Chondrocyte (in vitro differentiated cells): ENCODE results near the gene WDR19. TPM values are rescaled to one million over a fixed set of nuclear protein-coding genes. Genes with fewer than 3 reads are reported as not detected.

Experiments
- DNase-seq: peaks from one replicate; pipeline ENCODE4 v3.0.0; 2021; ENCODE audit warnings: mixed read lengths, low spot score
- H3K27ac Mint-ChIP-seq: one replicate; pipeline ENCODE4 v1.8.0; 2021; ENCODE audit warnings: mild to moderate bottlenecking, moderate library complexity, mixed read lengths; ENCODE audit not compliant: unreplicated experiment
- H3K27me3 Mint-ChIP-seq: 2 replicates; pipeline ENCODE4 v1.8.0; 2021; ENCODE audit warnings: low read depth, mixed read lengths
- H3K36me3 Mint-ChIP-seq: 2 replicates; pipeline ENCODE4 v1.8.0; 2021; ENCODE audit warnings: low read depth, mixed read lengths
- H3K4me1 Mint-ChIP-seq: 2 replicates; pipeline ENCODE4 v1.8.0; 2021; ENCODE audit warnings: low read depth, mild to moderate bottlenecking, mixed read lengths
- H3K4me3 Mint-ChIP-seq: one replicate; pipeline ENCODE4 v1.8.0; 2021; ENCODE audit warnings: mild to moderate bottlenecking, moderate library complexity, mixed read lengths; ENCODE audit not compliant: unreplicated experiment
- H3K9me3 Mint-ChIP-seq: 2 replicates; pipeline ENCODE4 v1.8.0; 2021; ENCODE audit warnings: low read depth, mixed read lengths
- total RNA-seq: library from RNA; stranded (reverse); gene quantifications from 3 replicates; pipeline ENCODE4 v1.2.1, GENCODE V29; 2021
- TF ChIP-seq, protein P1 (sequence below): fragments of 200-600 bp; sonication (generic); IDR thresholded peaks from 2 replicates; pipeline ENCODE4 v1.5.0; 2021; ENCODE audit warnings: antibody characterized with exemption, mild to moderate bottlenecking, moderate library complexity

The WDR19 gene
- total RNA-seq, 1 donor from 2014 or later: 31.0 TPM

DNA sequence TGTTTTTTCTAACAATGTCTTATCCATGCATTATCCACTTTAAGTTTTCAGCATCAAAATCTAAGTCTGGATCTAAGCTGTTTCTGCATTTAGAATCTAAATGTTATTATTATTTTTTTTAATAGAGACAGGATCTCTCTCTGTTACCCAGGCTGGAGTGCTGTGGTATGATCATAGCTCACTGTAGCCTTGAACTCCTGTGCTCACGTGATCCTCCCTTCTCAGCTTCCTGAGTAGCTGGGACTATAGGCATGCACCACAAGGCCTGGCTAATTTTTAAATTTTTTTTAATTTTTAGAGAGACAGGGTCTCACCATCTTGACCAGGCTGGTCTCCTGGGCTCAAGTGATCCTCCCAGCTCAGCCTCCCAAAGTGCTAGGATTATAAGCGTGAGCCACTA is 52.7 kb downstream of the WDR19 start:
- TF ChIP-seq, protein P1, sequence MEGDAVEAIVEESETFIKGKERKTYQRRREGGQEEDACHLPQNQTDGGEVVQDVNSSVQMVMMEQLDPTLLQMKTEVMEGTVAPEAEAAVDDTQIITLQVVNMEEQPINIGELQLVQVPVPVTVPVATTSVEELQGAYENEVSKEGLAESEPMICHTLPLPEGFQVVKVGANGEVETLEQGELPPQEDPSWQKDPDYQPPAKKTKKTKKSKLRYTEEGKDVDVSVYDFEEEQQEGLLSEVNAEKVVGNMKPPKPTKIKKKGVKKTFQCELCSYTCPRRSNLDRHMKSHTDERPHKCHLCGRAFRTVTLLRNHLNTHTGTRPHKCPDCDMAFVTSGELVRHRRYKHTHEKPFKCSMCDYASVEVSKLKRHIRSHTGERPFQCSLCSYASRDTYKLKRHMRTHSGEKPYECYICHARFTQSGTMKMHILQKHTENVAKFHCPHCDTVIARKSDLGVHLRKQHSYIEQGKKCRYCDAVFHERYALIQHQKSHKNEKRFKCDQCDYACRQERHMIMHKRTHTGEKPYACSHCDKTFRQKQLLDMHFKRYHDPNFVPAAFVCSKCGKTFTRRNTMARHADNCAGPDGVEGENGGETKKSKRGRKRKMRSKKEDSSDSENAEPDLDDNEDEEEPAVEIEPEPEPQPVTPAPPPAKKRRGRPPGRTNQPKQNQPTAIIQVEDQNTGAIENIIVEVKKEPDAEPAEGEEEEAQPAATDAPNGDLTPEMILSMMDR: no peak
- Mint-ChIP-seq H3K36me3 (peaks cover 13% of the 10 kb centered on the region), H3K4me1 (peaks cover 11% of the 10 kb centered on the region), H3K27me3 (no peaks in the 10 kb centered on the region), H3K4me3 (no peak overlapping the region), H3K9me3 (no peaks in the 10 kb centered on the region), H3K27ac (no peak overlapping the region)
- no peak for DNase-seq

DNA sequence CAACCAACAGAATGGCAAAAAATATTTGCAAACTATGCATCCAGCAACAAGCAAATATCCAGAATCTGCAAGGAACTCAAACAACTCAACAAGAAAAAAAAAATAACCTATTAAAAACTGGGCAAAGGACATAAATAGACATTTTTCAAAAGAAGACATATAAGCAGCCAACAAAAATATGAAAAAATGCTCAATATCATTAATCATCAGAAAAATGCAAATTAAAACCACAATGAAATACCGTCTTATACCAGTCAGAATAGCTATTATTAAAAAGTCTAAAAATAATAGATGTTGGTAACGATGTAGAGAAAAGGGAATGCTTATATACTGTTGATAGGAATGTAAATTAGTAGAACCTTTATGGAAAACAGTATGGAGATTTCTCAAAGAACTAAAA is 53.4 kb downstream of the WDR19 start:
- Mint-ChIP-seq H3K27ac (no peak overlapping the region), H3K4me1 (peaks cover 11% of the 10 kb centered on the region), H3K27me3 (no peaks in the 10 kb centered on the region), H3K4me3 (no peak overlapping the region), H3K9me3 (no peaks in the 10 kb centered on the region), H3K36me3 (peaks cover 10% of the 10 kb centered on the region)
- TF ChIP-seq, protein P1: no peak
- no peak for DNase-seq

DNA sequence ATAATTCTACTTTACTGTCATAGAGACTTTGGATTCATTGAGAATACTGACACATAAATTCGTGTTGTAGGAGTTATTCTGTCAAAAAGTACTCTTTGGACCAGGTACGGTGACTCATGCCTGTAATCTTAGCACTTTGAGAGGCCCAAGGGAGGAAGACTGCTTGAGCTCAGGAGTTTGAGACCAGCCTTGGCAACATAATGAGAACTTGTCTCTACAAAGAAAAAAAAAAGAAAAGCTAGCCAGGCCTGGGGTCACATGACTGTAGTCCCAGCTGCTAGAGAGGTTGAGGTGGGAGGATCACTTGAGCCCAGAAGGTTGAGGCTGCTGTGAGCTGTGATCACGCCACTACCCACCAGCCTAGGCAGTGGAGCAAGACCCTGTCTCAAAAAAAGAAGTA is 54.9 kb downstream of the WDR19 start:
- Mint-ChIP-seq H3K9me3 (no peaks in the 10 kb centered on the region), H3K4me1 (peaks cover 11% of the 10 kb centered on the region), H3K36me3 (peaks cover 11% of the 10 kb centered on the region), H3K27ac (no peak overlapping the region), H3K4me3 (no peak overlapping the region), H3K27me3 (no peaks in the 10 kb centered on the region)
- no peak for DNase-seq
- TF ChIP-seq, protein P1: no peak

DNA sequence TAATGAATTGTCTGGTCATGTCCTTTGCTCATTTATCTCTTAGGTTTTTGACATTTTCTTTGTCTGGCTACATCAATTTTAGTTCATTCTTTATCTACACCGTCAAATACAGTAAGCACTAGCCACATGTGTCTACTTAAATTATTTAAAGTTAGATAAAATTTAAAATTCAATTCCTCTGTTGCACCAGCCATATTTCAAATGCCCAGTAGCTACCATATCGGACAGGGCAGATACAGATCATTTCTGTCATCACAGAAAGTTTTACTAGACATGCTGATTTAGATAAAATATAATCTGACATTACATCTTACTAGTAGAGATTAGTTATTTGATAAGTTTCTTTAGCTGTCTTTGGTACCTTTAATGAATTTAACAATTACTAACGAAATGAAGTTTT is 61.1 kb downstream of the WDR19 start:
- H3K27ac Mint-ChIP-seq: no peak overlapping the region
- H3K4me3 Mint-ChIP-seq: no peak overlapping the region
- peaks cover 10% of the 10 kb centered on the region for H3K9me3 Mint-ChIP-seq
- no peak for DNase-seq
- TF ChIP-seq, protein P1: no peak
- no peaks in the 10 kb centered on the region for H3K27me3 Mint-ChIP-seq
- peaks cover 17% of the 10 kb centered on the region for H3K36me3 Mint-ChIP-seq
- no peaks in the 10 kb centered on the region for H3K4me1 Mint-ChIP-seq

DNA sequence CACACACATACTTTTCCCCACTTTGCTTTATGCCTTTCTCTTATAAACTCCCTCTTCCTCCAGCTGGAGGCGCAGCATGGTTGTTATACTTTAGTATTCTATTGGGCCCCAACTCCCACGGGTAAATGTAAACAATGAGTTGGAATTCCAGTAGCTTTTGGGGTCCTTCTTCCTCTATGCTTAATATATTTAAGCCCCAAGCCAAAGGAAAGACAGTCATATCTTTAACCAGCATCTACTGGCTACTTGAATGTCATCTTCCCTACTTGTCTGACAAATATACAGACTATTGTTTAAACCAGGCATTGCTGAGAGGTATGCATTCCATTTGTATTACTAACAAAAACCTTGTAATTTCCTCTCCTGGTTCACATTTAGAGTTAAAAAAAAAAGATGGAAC is 72.9 kb downstream of the WDR19 start:
- no peak for DNase-seq
- TF ChIP-seq, protein P1: peak; percentile 50
- Mint-ChIP-seq H3K27ac (peak overlapping the region; percentile 77), H3K9me3 (peaks cover 3% of the 10 kb centered on the region), H3K4me1 (peaks cover 48% of the 10 kb centered on the region), H3K27me3 (no peaks in the 10 kb centered on the region), H3K36me3 (peaks cover 6% of the 10 kb centered on the region), H3K4me3 (no peak overlapping the region)
